K562 (cell line): ENCODE data around the gene CENPQ. TPM values are rescaled to one million over a fixed set of nuclear protein-coding genes. Genes with fewer than 3 reads are reported as not detected.

Experiments
- ARNT ChIP-seq, 2 experiments: fragments of 450-650 bp; IDR thresholded peaks; 2 replicates each; pipeline ENCODE4 v1.6.1; 2016; ENCODE audit warnings: mild to moderate bottlenecking in 1 of 2
- CTBP1 ChIP-seq: fragments of 450-650 bp; IDR thresholded peaks from 2 replicates; pipeline ENCODE4 v1.6.1; 2016; ENCODE audit warnings: borderline replicate concordance
- ELF2 ChIP-seq: fragments of 250-450 bp; sonication (Bioruptor Pico); IDR thresholded peaks from 2 replicates; pipeline ENCODE4 v1.5.0; 2021; ENCODE audit warnings: mild to moderate bottlenecking
- GABPA ChIP-seq: fragments of 200-800 bp; sonication (Bioruptor generic); conservative IDR thresholded peaks from 2 replicates; pipeline ENCODE4 v1.6.1; 2016; ENCODE audit warnings: low read depth, missing genetic modification characterization, missing compliant biosample characterization
- HDGF ChIP-seq: fragments of 450-650 bp; IDR thresholded peaks from 2 replicates; pipeline ENCODE4 v1.6.1; 2016
- HMGN3 ChIP-seq: IDR thresholded peaks from 2 replicates; pipeline ENCODE4 v1.6.1; 2011; ENCODE audit warnings: borderline replicate concordance, low read depth, mild to moderate bottlenecking, mixed read lengths, low read length; ENCODE audit not compliant: insufficient read length; ENCODE audit errors: extremely low read depth
- MED1 ChIP-seq: sonication (generic); formaldehyde crosslinking; IDR thresholded peaks from 2 replicates; pipeline ENCODE4 v1.8.1; 2023; ENCODE audit warnings: missing genetic modification reagents, borderline replicate concordance
- MIER1 ChIP-seq: fragments of 450-650 bp; IDR thresholded peaks from 2 replicates; pipeline ENCODE4 v1.6.1; 2016; ENCODE audit warnings: antibody characterized with exemption, mild to moderate bottlenecking, low read depth
- MXI1 ChIP-seq: IDR thresholded peaks from 2 replicates; pipeline ENCODE4 v1.6.1; 2011; ENCODE audit warnings: low read depth, mild to moderate bottlenecking, improper control_type of control experiment, low read length
- NFIC ChIP-seq: fragments of 450-650 bp; IDR thresholded peaks from 2 replicates; pipeline ENCODE4 v1.6.1; 2017; ENCODE audit warnings: mild to moderate bottlenecking, inconsistent platforms
- PRPF4 ChIP-seq: fragments of 200-400 bp; formaldehyde crosslinking; IDR thresholded peaks from one replicate; pipeline ENCODE4 v1.6.1; 2017; ENCODE audit warnings: low read length, low read depth, mild to moderate bottlenecking; ENCODE audit not compliant: insufficient read depth, poor library complexity, severe bottlenecking
- RFX1 ChIP-seq: fragments of 450-650 bp; IDR thresholded peaks from 2 replicates; pipeline ENCODE4 v1.6.1; 2016; ENCODE audit warnings: mild to moderate bottlenecking, moderate library complexity
- SAFB2 ChIP-seq: fragments of 200-400 bp; formaldehyde crosslinking; IDR thresholded peaks from 2 replicates; pipeline ENCODE4 v1.6.1; 2018; ENCODE audit warnings: borderline replicate concordance, low read length, low read depth, moderate library complexity; ENCODE audit not compliant: severe bottlenecking
- SRF ChIP-seq, 2 experiments: fragments of 250-450, 450-650 bp in 1 of 2; sonication (Bioruptor Pico) in 1 of 2; sonication (generic) in 1 of 2; formaldehyde crosslinking; IDR thresholded peaks; 2 replicates each; pipeline versions ENCODE4 v1.5.0 to v1.5.1; 2020 to 2022; ENCODE audit warnings: mild to moderate bottlenecking in 1 of 2, missing genetic modification reagents in 1 of 2
- WHSC1 ChIP-seq: IDR thresholded peaks from one replicate; pipeline ENCODE4 v1.6.1; 2012; ENCODE audit warnings: low read length, control low read depth, inconsistent platforms
- ZNF780A ChIP-seq: fragments of 250-450 bp; sonication (Bioruptor Pico); IDR thresholded peaks from 2 replicates; pipeline ENCODE4 v1.5.0; 2021; ENCODE audit warnings: mild to moderate bottlenecking
- polyA plus RNA-seq, 8 experiments: library from polyadenylated mRNA; depleted of rRNA in 4 of 8; stranded (reverse) in 5 of 8; unstranded in 3 of 8; fragments of >200 nt; fragmentation: Nextera tagmentation in 2 of 8; fragmentation: Illumina TruSeq in 1 of 8; extraction: Ambion mirVana in 2 of 8; extraction: Trizol in 1 of 8; gene quantifications; 2 replicates each; pipeline versions ENCODE4 v1.2.1 to v1.2.3, GENCODE V29; 2011 to 2014; ENCODE audit warnings: inconsistent platforms in 1 of 8, missing spikeins in 1 of 8
- total RNA-seq, 7 experiments: library from RNA; depleted of rRNA in 6 of 7; stranded (reverse); fragments of >200 nt in 6 of 7; fragmentation: Illumina TruSeq in 2 of 7; extraction: Trizol in 2 of 7; gene quantifications; 2 replicates each; pipeline versions ENCODE4 v1.2.1 to v1.2.3, GENCODE V29; 2011 to 2021; ENCODE audit warnings: low replicate concordance in 1 of 7
- TF ChIP-seq, protein P1 (sequence below): fragments of 200-800 bp; sonication (Bioruptor generic); IDR thresholded peaks from 2 replicates; pipeline ENCODE4 v1.6.1; 2017; ENCODE audit warnings: missing genetic modification characterization, missing compliant biosample characterization
- TF ChIP-seq, protein P2 (sequence below): fragments of 250-450 bp; sonication (Bioruptor Pico); IDR thresholded peaks from 2 replicates; pipeline ENCODE4 v1.5.0; 2020; ENCODE audit warnings: mild to moderate bottlenecking, borderline replicate concordance
- TF ChIP-seq, protein P3 (sequence below): IDR thresholded peaks from 3 replicates; pipeline ENCODE4 v1.6.1; 2011; ENCODE audit warnings: borderline replicate concordance, mild to moderate bottlenecking, moderate library complexity; ENCODE audit not compliant: insufficient read length; ENCODE audit errors: extremely low read depth
- TF ChIP-seq, protein P4 (sequence below): sonication (generic); IDR thresholded peaks from 2 replicates; pipeline ENCODE4 v1.6.1; 2016

The CENPQ gene
- total and polyA plus RNA-seq, 9 of the 15 experiments (the other 6 are each of a cell fraction or from before 2014, with no cell fraction given) = 12.7 to 48.3 (median 26.4) TPM

DNA sequence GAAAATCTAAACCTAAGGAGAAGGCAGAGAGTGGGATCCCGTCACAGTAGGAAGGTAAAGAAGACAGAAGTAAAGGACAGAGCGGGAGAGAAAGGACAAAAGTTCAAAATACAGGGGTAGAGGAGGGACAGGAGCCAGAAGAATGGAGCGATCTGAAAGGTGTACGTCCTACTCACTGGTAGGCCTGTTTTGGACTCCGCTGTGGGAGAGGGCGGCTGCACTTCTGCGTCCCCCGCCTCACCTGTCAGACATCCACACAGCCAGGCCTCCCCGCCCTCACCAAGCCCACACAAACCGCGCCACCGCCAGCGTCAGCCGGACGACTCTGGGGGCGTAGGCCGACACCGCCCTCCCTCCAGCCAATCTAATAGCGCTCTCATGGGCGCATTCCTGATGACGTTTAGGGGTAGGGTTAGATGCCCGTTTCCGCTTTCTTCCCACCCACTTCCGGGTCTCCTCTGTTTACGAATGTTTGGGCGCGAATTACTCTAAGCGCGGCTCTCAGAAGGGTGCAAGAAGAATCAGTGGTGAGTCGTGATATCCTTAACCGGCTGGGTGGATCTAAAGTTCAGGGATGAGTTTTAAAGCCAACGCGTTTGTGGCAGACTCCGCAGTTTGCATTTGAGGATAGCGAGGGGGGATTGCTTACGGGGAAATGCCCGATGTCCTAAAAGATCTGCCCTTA is at the start of gene CENPQ, which contains the start of gene MMUT (continued):
- TF ChIP-seq HMGN3 (peak; percentile 88), ELF2 (CRISPR knock-in tag) (peak; percentile 95), PRPF4 (no peak), WHSC1 (no peak), MXI1 (peak; percentile 88), ZNF780A (CRISPR knock-in tag) (no peak), NFIC (0 out of 2 replicates have a peak, but pooled peaks have one; percentile 18), GABPA (tag) (peak; percentile 98), CTBP1 (peak; percentile 81), SRF (CRISPR knock-in tag; IDR thresholded peaks at IDR 0.05) (peak in 1 of 2 experiments; percentile 46; a peak in 1 of 4 replicates), MED1 (CRISPR knock-in tag) (no peak), ARNT (IDR thresholded peaks at IDR 0.05) (no peak), HDGF (no peak), RFX1 (no peak), SAFB2 (no peak), MIER1 (no peak)
- TF ChIP-seq, protein P1, sequence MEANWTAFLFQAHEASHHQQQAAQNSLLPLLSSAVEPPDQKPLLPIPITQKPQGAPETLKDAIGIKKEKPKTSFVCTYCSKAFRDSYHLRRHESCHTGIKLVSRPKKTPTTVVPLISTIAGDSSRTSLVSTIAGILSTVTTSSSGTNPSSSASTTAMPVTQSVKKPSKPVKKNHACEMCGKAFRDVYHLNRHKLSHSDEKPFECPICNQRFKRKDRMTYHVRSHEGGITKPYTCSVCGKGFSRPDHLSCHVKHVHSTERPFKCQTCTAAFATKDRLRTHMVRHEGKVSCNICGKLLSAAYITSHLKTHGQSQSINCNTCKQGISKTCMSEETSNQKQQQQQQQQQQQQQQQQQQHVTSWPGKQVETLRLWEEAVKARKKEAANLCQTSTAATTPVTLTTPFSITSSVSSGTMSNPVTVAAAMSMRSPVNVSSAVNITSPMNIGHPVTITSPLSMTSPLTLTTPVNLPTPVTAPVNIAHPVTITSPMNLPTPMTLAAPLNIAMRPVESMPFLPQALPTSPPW (CRISPR knock-in tag) = peak; percentile 84
- TF ChIP-seq, protein P2, sequence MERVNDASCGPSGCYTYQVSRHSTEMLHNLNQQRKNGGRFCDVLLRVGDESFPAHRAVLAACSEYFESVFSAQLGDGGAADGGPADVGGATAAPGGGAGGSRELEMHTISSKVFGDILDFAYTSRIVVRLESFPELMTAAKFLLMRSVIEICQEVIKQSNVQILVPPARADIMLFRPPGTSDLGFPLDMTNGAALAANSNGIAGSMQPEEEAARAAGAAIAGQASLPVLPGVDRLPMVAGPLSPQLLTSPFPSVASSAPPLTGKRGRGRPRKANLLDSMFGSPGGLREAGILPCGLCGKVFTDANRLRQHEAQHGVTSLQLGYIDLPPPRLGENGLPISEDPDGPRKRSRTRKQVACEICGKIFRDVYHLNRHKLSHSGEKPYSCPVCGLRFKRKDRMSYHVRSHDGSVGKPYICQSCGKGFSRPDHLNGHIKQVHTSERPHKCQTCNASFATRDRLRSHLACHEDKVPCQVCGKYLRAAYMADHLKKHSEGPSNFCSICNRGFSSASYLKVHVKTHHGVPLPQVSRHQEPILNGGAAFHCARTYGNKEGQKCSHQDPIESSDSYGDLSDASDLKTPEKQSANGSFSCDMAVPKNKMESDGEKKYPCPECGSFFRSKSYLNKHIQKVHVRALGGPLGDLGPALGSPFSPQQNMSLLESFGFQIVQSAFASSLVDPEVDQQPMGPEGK = no peak
- TF ChIP-seq, protein P3, sequence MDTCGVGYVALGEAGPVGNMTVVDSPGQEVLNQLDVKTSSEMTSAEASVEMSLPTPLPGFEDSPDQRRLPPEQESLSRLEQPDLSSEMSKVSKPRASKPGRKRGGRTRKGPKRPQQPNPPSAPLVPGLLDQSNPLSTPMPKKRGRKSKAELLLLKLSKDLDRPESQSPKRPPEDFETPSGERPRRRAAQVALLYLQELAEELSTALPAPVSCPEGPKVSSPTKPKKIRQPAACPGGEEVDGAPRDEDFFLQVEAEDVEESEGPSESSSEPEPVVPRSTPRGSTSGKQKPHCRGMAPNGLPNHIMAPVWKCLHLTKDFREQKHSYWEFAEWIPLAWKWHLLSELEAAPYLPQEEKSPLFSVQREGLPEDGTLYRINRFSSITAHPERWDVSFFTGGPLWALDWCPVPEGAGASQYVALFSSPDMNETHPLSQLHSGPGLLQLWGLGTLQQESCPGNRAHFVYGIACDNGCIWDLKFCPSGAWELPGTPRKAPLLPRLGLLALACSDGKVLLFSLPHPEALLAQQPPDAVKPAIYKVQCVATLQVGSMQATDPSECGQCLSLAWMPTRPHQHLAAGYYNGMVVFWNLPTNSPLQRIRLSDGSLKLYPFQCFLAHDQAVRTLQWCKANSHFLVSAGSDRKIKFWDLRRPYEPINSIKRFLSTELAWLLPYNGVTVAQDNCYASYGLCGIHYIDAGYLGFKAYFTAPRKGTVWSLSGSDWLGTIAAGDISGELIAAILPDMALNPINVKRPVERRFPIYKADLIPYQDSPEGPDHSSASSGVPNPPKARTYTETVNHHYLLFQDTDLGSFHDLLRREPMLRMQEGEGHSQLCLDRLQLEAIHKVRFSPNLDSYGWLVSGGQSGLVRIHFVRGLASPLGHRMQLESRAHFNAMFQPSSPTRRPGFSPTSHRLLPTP = no peak
- TF ChIP-seq, protein P4, sequence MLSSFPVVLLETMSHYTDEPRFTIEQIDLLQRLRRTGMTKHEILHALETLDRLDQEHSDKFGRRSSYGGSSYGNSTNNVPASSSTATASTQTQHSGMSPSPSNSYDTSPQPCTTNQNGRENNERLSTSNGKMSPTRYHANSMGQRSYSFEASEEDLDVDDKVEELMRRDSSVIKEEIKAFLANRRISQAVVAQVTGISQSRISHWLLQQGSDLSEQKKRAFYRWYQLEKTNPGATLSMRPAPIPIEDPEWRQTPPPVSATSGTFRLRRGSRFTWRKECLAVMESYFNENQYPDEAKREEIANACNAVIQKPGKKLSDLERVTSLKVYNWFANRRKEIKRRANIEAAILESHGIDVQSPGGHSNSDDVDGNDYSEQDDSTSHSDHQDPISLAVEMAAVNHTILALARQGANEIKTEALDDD = no peak
